Suppressor macrophage treated with lipopolysaccharide for 1 hour (primary cell): ENCODE data around the gene FRMD5.
A peak's percentile ranks its signal among the peaks of the same experiment; 100 is the strongest.

ENCODE experiments used
- DNase-seq, 3 donors: peaks; one replicate each; pipeline ENCODE4 v3.0.0-alpha.2; 2020 to 2022

The FRMD5 gene

DNA sequence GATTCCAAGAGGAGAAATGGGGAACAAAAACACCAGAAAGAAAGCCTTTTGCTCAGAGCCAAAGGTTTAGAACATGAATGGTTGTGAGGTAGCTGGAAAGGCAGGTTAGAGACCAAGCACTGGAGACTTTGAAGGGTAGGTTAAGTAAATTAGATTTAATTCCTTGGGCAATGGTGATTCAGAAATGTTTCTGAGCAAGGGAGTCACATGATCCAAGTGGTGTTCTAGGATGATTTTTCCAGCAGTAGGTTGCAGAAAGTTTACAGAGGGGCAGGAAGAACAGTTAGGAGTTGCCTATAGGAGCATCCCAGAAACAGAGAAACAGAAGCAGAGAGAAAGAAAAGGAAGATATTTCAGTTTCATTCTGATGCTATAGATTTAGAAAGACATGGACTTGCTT lies 228.4 kb downstream of the FRMD5 start:
- DNase-seq = no peak

DNA sequence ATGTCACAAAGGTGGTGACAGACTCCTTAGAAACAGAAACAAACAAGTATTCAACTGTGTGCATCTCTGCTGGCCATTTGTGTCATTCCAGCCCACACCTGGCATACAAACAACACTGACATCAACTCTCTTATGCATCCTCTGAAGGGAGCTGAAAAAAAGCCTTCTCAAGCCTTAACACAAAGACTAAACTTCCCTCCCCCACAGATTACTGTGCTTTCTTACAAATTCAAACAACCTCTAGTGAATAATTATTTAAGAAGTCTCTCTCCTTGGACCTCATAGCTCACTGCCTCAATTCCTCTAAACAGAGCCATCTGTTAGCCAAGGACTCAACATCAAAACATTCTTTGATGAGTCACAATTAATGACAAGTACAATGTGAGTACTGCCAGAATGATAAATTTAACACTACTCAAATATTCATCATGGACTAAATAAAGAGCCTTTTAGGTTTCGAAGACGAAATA lies 236.2 kb downstream of the FRMD5 start:
- no peak for DNase-seq

DNA sequence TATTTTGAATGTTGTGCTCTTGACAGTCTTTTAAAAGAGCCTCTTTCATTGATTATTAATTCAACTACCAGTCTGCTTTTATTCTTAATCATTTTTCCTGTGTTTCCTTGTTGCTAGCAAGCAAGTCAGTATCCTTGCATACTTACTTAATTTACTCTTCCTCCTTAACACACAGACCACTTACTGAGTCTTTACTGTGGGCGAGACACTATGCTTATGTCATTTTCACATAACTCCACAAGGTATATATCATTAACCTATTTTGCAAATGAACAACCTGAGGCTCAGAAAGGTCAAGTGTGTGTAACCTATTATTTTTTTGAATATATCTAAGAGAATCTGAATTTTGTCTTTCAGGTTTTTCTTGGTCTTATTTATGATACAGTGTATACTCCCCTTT lies 237.3 kb downstream of the FRMD5 start:
- DNase-seq = no peak

DNA sequence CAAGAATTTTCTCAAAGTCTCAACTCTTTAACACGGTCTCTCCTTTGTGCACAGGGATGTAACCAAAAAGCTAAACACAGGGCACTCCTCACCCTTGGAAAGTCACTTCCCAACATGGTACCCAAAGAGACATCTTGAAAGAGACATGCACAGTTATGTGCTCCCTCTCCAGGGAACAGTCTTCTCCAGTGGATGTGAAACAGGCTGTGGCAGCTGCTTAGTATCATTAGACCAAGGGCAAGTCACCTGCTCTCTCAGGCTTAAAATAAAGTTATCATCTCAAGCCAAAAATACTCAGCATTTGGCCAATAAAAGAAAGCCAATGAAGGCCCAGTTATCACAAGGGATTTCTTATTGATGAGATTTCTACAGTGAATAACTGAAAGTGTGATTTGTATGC lies 239.9 kb downstream of the FRMD5 start:
- DNase-seq = no peak

DNA sequence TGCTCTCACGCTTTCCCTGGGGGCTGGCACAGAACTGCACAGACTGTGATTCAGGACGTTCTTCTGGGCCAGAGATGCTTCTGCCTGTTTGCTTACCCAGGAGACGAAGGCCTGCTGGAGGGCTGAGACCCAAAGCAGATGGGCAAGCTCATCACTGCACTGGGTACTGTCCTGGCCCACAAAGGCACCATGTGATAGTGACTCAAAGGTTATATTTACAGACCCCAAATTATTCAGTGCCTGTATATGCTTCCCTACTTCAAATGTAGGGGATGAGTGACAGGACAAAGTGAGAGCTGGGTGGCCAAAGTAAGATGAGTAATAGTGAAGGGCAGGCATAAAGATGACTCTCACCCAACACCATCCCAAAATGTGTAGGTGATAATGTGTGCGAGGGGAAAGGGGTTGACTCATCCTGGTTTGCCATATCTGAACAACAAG lies 240.9 kb downstream of the FRMD5 start:
- no peak for DNase-seq

DNA sequence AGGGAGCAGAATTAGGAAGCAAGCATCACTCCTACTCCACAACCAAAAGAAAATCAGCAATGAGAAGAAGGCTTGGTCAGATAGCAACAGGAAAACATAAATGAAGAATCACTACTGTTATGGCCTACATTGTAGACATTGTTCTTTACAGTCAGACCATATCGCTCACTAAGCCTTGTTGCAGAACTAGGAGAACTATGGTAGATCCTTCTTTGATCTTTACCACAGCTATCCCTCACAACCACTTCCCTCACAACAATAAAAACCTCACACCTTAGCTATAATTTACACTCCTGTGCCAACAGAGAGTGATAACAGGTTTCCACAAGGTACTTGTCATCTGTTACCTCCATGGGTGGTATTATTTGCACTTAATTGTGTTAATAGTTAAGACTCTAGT lies 241.7 kb downstream of the FRMD5 start:
- no peak for DNase-seq

DNA sequence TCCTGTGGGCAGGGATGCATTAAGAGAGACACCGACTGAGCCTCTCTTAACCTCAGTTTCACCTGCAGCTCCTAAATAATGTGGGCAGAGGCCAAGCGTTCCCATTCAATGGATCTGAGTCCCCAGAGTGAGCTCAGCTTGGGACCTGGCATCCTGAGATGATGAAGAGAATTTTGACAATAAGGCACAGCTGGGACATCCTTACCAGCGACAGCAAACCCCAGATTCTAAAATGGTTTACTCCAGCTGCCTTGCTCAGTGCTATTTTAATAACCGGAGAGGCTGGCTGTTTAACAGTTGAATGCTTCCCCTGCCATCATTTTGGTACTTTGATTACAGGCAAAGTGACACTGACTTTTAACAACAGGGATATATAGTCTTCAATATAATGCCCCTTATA lies 244.5 kb downstream of the FRMD5 start:
- DNase-seq = no peak

DNA sequence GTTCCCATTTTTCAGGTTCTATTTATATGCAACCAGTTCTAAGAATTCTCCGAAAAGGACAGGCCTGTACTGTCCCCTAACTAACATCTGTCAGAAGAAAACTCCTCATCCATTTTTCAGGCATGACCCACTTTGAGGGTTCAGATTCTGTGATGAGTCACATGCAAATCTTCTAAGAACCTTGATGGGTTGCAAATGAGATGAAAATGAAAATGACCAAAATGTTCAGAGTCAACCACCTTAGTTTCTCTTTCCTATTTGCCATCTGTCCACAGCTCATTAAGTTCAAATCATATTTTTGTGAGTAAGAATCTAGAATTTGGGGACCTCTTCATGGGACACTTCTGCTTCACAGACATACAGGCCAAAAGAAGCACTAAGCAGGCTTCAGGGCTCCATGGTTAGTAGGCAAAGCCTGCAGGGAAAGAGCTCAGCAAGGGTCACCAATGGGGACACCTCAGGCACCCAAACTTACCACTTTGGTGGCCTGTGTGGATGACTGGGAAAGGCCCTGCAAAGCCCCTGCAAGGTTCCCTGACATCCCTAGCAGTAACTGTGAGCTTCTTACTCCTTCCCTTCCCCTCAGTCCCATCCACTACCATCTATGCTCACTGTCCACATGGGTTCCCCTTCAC lies 246.3 kb downstream of the FRMD5 start:
- DNase-seq = peak in 2 of 3 donors; percentile 5 to 19

DNA sequence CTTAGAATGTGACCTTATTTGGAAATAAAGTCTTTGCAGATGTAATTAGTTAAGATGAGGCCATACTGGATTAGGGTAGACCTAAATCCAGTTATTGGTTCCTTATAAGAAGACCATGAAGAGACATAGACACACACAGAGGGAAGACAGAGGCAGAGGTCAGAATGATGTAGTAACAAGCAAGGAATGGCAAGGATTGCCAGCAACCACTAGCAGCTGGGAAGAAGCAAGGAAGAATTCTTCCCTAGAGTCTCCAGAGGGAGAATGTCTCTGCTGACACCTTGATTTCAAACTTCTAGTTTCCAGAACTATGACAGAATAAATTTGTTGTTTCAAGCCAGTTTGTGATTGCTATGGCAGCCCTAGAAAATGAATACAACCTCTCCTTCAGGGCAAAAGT lies 251.6 kb downstream of the FRMD5 start:
- no peak for DNase-seq

DNA sequence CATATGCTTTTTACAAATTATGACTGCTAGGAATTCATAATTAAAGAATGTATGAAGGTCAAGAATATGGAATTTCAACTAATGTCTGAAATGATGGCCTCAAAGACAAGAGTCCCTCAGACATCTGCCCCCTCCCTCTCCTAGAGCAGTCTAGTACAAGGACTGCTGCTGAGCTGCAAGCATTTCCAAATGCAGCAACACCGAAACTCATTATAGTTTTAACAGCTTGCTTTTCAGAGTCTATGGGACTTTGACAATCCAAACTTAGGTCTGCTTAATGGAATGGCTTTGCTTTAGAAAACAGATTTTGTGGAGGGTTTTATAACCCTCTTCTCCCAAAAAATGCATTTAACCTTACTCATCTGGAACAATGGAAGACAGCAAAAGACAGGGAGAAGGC lies 252.9 kb downstream of the FRMD5 start:
- no peak for DNase-seq

DNA sequence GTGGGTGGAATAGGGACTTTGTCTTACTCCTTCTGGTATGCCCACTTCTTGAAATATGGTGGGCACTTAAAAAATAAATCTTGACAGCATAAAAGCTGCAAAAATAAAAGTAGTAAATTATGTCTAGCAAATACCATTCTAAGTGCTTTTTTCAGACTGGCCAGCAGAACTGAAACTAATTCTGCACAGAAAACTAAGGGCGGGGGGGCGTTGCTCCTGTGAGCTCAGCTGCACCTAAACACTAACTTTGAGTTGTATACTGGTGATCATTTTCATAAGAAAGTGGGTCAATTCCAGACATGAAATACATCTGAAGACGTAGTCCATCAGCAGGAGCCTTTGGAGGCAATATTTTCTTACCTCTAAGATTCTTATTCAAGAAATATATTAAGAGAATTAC lies 253.5 kb downstream of the FRMD5 start:
- DNase-seq = no peak

DNA sequence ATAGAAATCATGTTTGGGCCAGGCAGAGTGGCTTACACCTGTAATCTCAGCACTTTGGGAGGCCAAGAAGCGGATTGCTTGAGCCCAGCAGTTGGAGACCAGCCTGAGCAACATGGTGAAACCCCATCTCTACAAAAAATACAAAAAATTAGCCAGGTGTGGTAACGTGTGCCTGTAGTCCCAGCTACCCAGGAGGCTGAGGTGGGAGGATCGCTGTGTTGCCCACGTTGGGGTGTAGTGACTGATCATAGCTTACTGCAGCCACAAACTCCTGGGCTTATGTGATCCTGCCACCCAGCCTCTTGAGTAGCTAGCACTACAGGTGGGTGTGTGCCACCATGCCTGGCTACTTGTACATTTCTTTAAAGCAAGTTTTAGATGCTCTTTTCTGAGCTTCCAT lies 254.0 kb downstream of the FRMD5 start:
- no peak for DNase-seq

DNA sequence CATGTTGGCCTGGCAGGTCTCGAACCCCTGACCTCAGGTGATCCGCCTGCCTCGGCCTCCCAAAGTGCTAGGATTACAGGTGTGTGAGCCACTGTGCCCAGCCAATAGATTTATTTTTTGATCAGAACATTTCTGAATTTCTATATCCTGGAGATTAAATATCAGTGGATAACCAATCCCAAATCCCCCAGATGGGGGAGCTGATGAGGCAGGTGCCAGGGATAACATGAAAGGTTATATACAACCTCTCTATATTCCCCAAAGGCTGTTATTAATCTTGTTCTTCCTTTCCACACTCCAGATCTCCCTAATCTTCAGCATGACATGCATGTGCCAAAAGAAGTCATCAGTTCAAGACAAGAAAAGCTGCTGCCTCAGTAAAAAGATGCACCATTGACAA lies 256.0 kb downstream of the FRMD5 start:
- DNase-seq = peak in 1 of 3 donors; percentile 16

DNA sequence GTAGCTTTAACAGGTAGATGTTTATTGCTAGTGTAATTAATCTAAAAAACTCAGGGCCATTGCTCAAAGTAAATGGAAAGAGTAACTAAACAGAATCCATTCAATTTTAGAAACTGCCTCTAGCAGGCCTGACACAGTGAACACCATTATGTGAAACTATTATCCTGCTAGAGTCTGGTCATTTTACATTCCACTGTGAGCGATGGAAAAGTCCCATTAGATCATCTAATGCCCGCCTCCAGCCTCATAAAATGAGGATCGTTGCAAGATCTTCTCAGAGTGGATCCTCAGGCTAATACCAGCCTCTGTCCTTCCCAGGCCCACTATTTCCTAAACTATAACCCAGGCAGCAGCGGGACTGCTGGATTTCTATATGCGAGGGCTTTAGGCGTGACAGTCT lies 260.6 kb downstream of the FRMD5 start:
- DNase-seq = peak; percentile 34 to 59 (median 42)

DNA sequence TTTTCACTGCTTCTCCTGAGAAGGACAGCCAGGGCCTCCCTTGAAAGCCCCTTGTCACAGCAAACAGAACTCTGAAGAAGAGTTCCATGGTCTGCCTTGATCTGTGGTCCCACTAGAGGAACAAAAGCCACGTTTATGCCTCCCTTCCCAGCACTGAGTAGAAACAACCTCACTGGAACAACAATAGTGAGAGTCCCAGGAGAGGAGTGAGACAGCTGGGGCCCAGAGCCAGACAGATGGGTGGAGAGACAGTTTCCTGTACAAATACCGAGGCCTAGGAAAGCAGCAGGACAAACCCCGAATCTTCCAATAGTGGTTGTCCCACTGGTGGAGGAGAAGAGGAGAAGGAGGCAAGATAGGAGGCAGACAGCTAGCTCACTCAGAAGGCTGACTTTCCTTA lies 262.2 kb downstream of the FRMD5 start:
- no peak for DNase-seq

DNA sequence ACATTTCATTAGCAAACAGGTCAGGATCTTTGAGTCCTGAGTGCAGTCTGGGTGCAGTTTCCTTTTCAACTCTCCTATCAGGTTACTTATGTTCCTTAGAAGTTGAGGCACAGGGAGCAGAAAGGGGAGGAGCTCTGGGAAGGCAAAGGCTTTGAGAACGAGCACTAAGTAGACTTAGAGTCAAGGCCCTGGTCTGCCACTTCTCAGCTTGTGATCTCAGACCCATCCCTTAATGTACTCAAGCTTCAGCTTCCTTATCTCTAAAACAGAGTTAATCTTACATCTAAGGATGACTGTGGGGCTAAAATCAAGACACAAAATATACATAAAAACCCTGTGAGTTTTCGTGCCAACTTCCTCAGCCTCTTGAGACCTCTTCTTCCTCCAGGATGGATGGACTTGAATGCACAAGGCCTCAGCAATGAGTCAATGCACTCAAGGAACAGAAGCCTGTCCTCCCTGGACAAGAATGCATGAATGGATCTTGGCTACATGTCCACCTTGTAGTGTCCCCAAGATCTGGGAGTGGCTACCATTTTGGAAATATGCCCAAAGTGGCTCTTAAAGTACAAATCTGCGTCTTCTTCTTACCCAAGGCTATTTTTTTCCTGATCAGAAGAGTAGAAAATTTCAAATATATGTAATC lies 263.2 kb downstream of the FRMD5 start:
- DNase-seq = no peak

DNA sequence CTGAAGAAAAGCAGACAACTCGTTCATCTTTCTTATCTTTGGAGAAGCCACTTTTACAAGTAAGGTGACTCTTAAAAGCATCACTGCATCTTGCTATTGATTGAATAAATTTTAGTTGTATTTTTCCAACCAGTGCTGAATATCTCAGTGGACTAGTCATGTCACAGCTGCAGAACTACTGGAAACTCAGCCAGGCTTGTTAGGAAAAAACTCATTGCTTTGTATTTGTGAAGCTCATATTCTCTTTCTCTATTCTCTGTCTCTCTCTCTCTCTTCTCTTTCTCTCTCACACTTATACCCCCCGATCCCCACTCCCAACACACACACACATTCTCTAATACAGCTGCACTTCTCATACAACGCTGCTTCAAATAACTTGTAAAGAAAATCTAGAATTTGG lies 264.0 kb downstream of the FRMD5 start:
- DNase-seq = no peak

DNA sequence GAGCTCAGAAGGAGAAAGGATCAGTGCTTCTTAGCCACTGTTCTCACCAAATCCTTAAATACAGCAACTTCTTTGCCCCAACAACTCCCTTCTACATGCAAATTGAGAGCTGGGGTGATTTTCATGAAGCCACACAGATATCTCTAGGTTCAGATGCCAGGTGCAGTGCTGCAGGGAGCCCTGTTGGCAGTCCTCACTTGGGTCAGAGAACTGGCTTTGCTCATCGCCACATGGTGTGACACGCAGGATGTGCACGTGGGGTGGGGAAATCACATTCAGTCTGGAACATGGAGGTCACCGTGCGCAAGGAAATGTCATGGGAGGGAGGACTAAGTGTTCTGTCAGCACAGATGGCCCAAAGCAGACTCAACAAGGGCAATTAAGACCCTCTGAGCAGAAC lies 264.5 kb downstream of the FRMD5 start:
- no peak for DNase-seq

DNA sequence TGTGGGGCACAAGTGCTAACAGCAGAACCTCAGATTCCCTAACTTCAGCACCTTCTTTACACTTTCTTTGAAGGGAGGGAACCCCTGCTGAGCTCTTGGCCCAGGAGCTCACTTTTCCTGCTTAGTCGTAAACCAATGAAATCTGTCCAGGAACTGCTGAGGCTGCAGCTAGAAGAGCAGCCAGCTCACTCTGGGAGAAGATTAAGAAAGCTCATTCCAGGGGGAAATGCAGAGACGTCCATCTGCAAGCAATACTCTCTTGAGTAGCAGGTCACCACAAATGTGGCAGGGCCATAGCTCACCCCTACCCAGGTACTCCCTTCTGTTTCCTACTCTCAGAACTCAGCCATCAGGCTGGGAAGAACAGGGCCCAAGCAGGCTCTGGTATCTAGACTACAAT lies 265.0 kb downstream of the FRMD5 start:
- no peak for DNase-seq

DNA sequence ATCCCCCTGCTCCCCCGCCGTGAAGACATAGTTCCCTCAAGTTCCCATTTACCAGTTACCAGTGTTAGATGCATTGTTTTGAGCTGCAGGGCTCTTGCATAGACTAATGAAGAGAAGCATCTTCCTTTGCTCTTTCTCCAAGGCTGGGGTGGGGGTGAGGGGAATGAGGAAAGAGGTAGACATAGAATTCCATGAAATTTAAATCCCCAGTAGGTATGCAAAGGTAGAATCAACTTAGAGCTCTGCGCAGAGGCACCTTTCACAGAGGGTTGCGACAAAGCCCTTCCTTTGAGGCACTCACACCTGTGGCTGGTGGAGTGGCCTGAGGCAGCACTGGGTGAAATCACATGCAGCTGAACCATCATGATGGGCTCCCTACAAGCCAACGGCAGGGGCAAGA lies 266.9 kb downstream of the FRMD5 start:
- DNase-seq = no peak

DNA sequence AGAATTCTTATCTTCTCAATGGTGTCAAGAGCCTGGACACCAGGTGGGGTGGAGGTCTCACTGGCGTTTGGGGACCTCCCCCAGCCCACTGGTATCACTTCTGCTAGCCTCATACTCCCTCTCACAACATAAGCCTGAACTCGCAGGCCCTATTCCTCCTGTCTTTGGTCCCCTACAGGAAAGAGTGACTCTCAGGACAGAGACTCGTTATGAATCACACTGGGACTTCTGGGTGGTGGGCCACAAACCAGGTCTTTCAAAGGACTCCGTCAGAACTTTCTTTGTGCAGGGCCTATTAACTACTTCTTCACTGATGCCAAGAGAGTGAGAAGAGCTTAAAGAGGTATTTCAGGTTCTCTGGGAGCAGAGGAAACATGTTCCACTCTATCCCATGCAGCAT lies 267.9 kb downstream of the FRMD5 start:
- no peak for DNase-seq

DNA sequence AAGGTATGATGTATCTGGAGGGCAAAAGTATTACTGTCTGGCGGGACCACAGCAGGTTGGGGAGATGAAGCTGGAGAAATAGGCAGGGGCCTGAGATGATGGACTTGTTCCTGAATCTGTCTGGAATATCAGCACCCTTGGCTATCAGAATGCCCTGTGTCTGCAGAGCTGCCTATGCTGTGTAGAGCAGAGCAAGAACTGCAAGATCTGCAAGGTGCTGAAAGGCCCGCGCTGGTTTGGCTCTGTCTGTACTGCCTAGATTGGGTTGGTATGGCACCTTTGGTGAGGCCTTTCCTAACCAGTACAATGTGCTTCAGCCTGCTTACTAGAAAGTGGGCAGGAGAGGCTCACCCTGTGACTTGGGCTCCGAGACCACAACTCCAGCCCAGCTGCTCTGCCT lies 271.5 kb downstream of the FRMD5 start:
- DNase-seq = no peak

DNA sequence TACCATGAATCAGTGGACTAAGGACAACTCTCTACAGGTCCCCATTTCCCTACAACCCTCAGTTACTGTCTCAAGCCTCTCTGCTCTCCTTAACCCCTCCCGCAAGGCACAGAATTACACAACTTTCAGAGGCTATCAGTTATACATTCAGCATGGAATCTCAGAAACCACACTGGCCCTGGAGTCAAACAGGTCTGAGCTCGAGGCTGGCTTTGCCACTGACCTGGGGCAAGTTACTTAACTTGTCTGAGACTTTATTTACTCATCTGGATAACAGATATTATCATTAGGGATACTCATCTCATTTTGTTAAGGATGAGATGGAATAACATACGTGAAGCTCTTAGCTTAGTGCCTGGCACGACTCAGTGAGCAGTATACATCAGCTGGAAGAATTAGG lies 273.1 kb downstream of the FRMD5 start:
- no peak for DNase-seq

DNA sequence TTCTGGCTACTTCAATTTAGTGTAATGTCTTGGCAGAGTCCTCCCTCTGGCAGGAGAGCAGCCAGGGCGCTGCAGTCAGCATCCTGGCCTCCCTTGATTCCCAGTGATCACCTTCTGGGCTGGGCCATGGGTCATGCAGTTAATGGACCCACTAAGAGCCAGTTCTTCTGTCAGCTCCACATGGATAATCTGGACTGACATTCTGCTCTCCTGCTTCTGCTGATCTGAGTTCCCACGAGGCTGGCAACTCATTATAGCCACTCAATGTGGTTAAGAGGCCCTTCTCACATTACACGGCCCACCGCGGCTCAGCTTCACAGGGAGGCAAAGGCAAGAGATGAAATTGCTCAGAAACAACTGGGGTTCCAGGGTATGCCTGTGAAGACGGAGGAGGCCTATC lies 274.3 kb downstream of the FRMD5 start:
- DNase-seq = no peak

DNA sequence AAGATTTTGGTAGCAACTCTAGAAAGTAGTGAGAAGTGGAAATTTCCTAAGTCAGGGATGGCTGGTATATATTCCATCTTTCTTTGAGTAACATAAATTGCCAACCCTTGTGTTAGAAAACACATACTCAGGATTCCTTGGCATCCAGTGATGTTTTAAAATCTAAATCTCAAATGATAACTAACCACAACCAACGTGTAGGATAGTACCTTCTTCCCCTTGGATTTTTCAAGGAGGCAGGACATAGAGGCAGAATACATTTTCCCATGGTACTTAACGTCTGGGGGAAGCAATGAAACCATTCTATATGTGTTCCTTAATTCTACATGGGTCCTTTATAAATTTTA lies 274.8 kb downstream of the FRMD5 start:
- no peak for DNase-seq
